Hematopoietic multipotent progenitor cell (in vitro differentiated cells): ENCODE results near the gene AMFR. TPM values are rescaled to one million over a fixed set of nuclear protein-coding genes. Genes with fewer than 3 reads are reported as not detected.

Source experiments
- DNase-seq, 3 donors: peaks; one replicate each; pipeline ENCODE4 v3.0.0-alpha.2; 2011 to 2015; ENCODE audit warnings: low read depth in 2 of 3, low spot score in 2 of 3
- total RNA-seq: library from RNA; depleted of rRNA; stranded (reverse); fragments of >200 nt; gene quantifications from one replicate; pipeline ENCODE4 v1.2.3, GENCODE V29; 2012

Gene AMFR
- total RNA-seq, 1 donor: 197 TPM

GRCh38 chr16:56364865-56365264 lies 60.5 kb downstream of the AMFR start:
- no peak for DNase-seq

GRCh38 chr16:56363781-56364565 lies 61.4 kb downstream of the AMFR start:
- DNase-seq: no peak

GRCh38 chr16:56363181-56363716 lies 62.1 kb downstream of the AMFR start:
- DNase-seq: no peak

- DNase-seq: no peak
Observed at GRCh38 chr16:56362706-56363105, 62.6 kb downstream of the AMFR start.

- DNase-seq: no peak
Observed at GRCh38 chr16:56362057-56362655, 63.2 kb downstream of the AMFR start.

GRCh38 chr16:56360117-56361008 lies 65.0 kb downstream of the AMFR start:
- DNase-seq: no peak

- no peak for DNase-seq
Observed at GRCh38 chr16:56357765-56358322, 67.5 kb downstream of the AMFR start.

GRCh38 chr16:56357241-56357764 lies 68.0 kb downstream of the AMFR start:
- DNase-seq: no peak

- peak; percentile 28 to 77 (median 63) for DNase-seq
Observed at GRCh38 chr16:56356276-56357240, 68.8 kb downstream of the AMFR start.

GRCh38 chr16:56355786-56356275 lies 69.5 kb downstream of the AMFR start:
- DNase-seq: no peak

GRCh38 chr16:56355221-56355620 lies 70.1 kb downstream of the AMFR start:
- DNase-seq: no peak

GRCh38 chr16:56354746-56355145 lies 70.6 kb downstream of the AMFR start:
- DNase-seq: no peak

GRCh38 chr16:56354016-56354415 lies 71.3 kb downstream of the AMFR start:
- no peak for DNase-seq

GRCh38 chr16:56353054-56353921 lies 72.1 kb downstream of the AMFR start:
- DNase-seq: no peak

- DNase-seq: no peak
Observed at GRCh38 chr16:56352351-56353053, 72.8 kb downstream of the AMFR start.

GRCh38 chr16:56351481-56351880 lies 73.9 kb downstream of the AMFR start:
- no peak for DNase-seq
